Stimulated activated CD4-positive, alpha-beta T cell treated with anti-CD3 and anti-CD28 coated beads, Interleukin-1b, Interleukin-23, amount 100 ng/mL, for 24 hours (primary cell): Measurements from ENCODE around the gene COL1A2.

Experiments
- DNase-seq, 4 experiments: peaks; one replicate each; pipeline ENCODE4 v3.0.0-alpha.2; 2020; ENCODE audit warnings: low read depth in 4 of 4, low spot score in 1 of 4

COL1A2 gene

GRCh38 chr7:94477878-94478277 lies 83.2 kb downstream of the COL1A2 start:
- DNase-seq, result no peak

DNA sequence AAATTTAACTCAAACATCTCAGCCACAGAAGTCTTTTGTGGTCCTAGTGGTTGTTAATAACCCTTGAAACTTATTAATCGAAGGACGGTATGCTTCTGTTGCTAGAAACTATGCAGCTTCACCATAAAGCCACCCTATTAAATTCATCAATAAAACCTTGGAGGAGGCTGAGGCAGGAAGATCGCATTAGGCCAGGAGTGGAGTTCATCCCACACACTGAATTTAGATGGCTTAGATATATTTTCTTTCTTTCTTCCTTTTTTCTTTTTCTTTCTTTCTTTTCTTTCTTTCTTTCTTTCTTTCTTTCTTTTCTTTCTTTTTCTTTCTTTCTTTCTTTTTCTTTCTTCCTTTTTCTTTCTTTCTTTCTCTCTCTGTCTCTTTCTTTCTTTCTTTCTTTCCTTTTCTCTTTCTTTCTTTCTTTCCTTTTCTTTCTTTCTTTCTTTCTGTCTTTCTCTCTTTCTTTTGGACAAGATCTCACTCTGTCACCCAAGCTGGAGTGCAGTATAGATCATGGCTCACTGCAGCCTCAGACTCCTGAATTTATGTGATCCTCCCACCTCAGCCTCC lies 84.0 kb downstream of the COL1A2 start:
- DNase-seq, result no peak
